IPS-15b (cell line): ENCODE measurements around the gene CATSPERD.
"Not testable (repeated sequence)": the region's sequence is repeated elsewhere in the genome, so short reads cannot be mapped to it uniquely, and the experiment has no call there.

Source experiments
- H3K27me3 ChIP-seq: one replicate; pipeline ENCODE4 v1.6.1; 2013; ENCODE audit warnings: low read length; ENCODE audit not compliant: control insufficient read depth, insufficient read depth
- H3K36me3 ChIP-seq: one replicate; pipeline ENCODE4 v1.6.1; 2013; ENCODE audit warnings: low read length; ENCODE audit not compliant: control insufficient read depth, insufficient read depth
- H3K4me1 ChIP-seq: one replicate; pipeline ENCODE4 v1.6.1; 2013; ENCODE audit warnings: mild to moderate bottlenecking, low read length; ENCODE audit not compliant: control insufficient read depth, insufficient read depth
- H3K4me3 ChIP-seq: one replicate; pipeline ENCODE4 v1.5.1; 2013; ENCODE audit warnings: low read depth, low read length
- H3K9ac ChIP-seq: one replicate; pipeline ENCODE4 v1.6.1; 2013; ENCODE audit warnings: low read depth, mild to moderate bottlenecking, low read length
- H3K9me3 ChIP-seq: one replicate; pipeline ENCODE4 v1.6.1; 2013; ENCODE audit warnings: mild to moderate bottlenecking, low read length; ENCODE audit not compliant: control insufficient read depth, insufficient read depth

Gene CATSPERD

GRCh38 chr19:5687360-5688198, 32.9 kb upstream of the CATSPERD start:
- H3K4me1 ChIP-seq: no peaks in the 10 kb centered on the region
- no peak overlapping the region for H3K9ac ChIP-seq
- H3K4me3 ChIP-seq: peak overlapping the region; percentile 49
- no peaks in the 10 kb centered on the region for H3K9me3 ChIP-seq
- peaks cover 21% of the 10 kb centered on the region for H3K36me3 ChIP-seq
- H3K27me3 ChIP-seq: no peaks in the 10 kb centered on the region

- not testable (repeated sequence) for H3K27me3 ChIP-seq, H3K4me3 ChIP-seq, H3K9me3 ChIP-seq, H3K9ac ChIP-seq, H3K4me1 ChIP-seq
- peaks cover 29% of the 10 kb centered on the region for H3K36me3 ChIP-seq
Measured at GRCh38 chr19:5688262-5688881, 32.1 kb upstream of the CATSPERD start.

- Histone ChIP-seq H3K4me3 (peak within 1 kb of the TSS; percentile 94), H3K27me3 (no peaks in the 10 kb centered on the region), H3K9me3 (no peaks in the 10 kb centered on the region), H3K4me1 (no peaks in the 10 kb centered on the region), H3K9ac (peak within 1 kb of the TSS; percentile 99), H3K36me3 (peaks cover 48% of the 10 kb centered on the region)
Measured at GRCh38 chr19:5690125-5690954, 30.1 kb upstream of the CATSPERD start, which contains the start of gene RPL36. Gene RPL36, plus strand, starts transcription at chr19:5690295. Its CDS starts 213 bp downstream, at chr19:5690508.

- Histone ChIP-seq H3K36me3 (peaks cover 56% of the 10 kb centered on the region), H3K4me3 (peak overlapping the region; percentile 94), H3K9ac (peak overlapping the region; percentile 99), H3K9me3 (no peaks in the 10 kb centered on the region), H3K4me1 (no peaks in the 10 kb centered on the region), H3K27me3 (no peaks in the 10 kb centered on the region)
Measured at GRCh38 chr19:5690955-5691821, 29.2 kb upstream of the CATSPERD start.

- Histone ChIP-seq H3K9ac (no peak overlapping the region), H3K27me3 (no peaks in the 10 kb centered on the region), H3K4me3 (peak overlapping the region; percentile 94), H3K4me1 (no peaks in the 10 kb centered on the region), H3K9me3 (no peaks in the 10 kb centered on the region), H3K36me3 (peaks cover 64% of the 10 kb centered on the region)
Measured at GRCh38 chr19:5691822-5692722, 28.4 kb upstream of the CATSPERD start.

- Histone ChIP-seq H3K4me3 (no peak overlapping the region), H3K36me3 (peaks cover 67% of the 10 kb centered on the region), H3K27me3 (no peaks in the 10 kb centered on the region), H3K9me3 (no peaks in the 10 kb centered on the region), H3K4me1 (no peaks in the 10 kb centered on the region), H3K9ac (no peak overlapping the region)
Measured at GRCh38 chr19:5692723-5693194, 27.7 kb upstream of the CATSPERD start.

GRCh38 chr19:5693195-5694166, 27.0 kb upstream of the CATSPERD start:
- Histone ChIP-seq H3K4me3 (no peak overlapping the region), H3K9ac (no peak overlapping the region), H3K27me3 (no peaks in the 10 kb centered on the region), H3K9me3 (no peaks in the 10 kb centered on the region), H3K36me3 (peaks cover 72% of the 10 kb centered on the region), H3K4me1 (no peaks in the 10 kb centered on the region)

- no peaks in the 10 kb centered on the region for H3K4me1 ChIP-seq
- H3K9me3 ChIP-seq: no peaks in the 10 kb centered on the region
- no peak overlapping the region for H3K9ac ChIP-seq
- H3K27me3 ChIP-seq: no peaks in the 10 kb centered on the region
- peaks cover 79% of the 10 kb centered on the region for H3K36me3 ChIP-seq
- no peak overlapping the region for H3K4me3 ChIP-seq
Measured at GRCh38 chr19:5694167-5694955, 26.1 kb upstream of the CATSPERD start.

GRCh38 chr19:5694956-5695648, 25.3 kb upstream of the CATSPERD start:
- no peaks in the 10 kb centered on the region for H3K27me3 ChIP-seq
- H3K36me3 ChIP-seq: peaks cover 82% of the 10 kb centered on the region
- H3K9ac ChIP-seq: no peak overlapping the region
- no peaks in the 10 kb centered on the region for H3K9me3 ChIP-seq
- H3K4me3 ChIP-seq: no peak overlapping the region
- H3K4me1 ChIP-seq: no peaks in the 10 kb centered on the region
